Measurements from ENCODE around the gene PDCD11. TPM values are rescaled to one million over a fixed set of nuclear protein-coding genes. Genes with fewer than 3 reads are reported as not detected.

The PDCD11 gene
- total and polyA plus RNA-seq, 2 donors (not counting 1 experiment from before 2014, with no cell fraction given) = 10.0 to 34.0 TPM

DNA sequence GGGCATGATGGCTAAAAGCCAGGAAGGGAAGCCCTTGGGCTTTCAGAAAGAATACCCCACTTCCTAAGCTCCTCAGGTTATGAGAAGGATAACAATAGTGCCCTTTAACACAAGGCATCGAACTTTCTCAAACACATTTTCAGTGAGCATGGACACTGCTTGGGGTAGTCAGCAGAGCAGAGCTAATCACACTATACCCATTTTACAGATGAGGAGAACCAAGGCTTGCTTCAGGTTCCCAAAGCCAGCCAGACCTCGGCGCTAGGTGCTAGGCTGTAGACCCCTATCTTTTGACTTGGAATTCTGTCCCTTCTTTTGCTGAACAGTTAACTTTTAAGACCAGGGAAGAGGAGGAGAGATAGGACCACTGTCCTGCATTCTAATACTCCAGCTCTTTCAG is 98.9 kb downstream of the PDCD11 start:
- TF ChIP-seq EZH2 (IDR thresholded peaks at IDR 0.05; ENCODE audit: low read length, missing control alignments) = no peak
- TF ChIP-seq, protein P1, sequence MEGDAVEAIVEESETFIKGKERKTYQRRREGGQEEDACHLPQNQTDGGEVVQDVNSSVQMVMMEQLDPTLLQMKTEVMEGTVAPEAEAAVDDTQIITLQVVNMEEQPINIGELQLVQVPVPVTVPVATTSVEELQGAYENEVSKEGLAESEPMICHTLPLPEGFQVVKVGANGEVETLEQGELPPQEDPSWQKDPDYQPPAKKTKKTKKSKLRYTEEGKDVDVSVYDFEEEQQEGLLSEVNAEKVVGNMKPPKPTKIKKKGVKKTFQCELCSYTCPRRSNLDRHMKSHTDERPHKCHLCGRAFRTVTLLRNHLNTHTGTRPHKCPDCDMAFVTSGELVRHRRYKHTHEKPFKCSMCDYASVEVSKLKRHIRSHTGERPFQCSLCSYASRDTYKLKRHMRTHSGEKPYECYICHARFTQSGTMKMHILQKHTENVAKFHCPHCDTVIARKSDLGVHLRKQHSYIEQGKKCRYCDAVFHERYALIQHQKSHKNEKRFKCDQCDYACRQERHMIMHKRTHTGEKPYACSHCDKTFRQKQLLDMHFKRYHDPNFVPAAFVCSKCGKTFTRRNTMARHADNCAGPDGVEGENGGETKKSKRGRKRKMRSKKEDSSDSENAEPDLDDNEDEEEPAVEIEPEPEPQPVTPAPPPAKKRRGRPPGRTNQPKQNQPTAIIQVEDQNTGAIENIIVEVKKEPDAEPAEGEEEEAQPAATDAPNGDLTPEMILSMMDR (conservative IDR thresholded peaks at IDR 0.05 in 1 of 2, IDR thresholded peaks at IDR 0.05 in 1 of 2; ENCODE audit: low read depth in 1 of 2, low read length in 2 of 2) = no peak
- Histone ChIP-seq H2AFZ (ENCODE audit: low read length) (no peak overlapping the region), H3K4me1 (ENCODE audit: control insufficient read depth, extremely low read depth, insufficient read depth, low read length) (peaks cover 18% of the 10 kb centered on the region), H3K9me3 (ENCODE audit: control insufficient read depth, insufficient read depth, low read depth, low read length) (no peaks in the 10 kb centered on the region), H3K27me3 (ENCODE audit: control insufficient read depth, insufficient read depth, low read length) (peaks cover 50% of the 10 kb centered on the region), H4K20me1 (ENCODE audit: control insufficient read depth, extremely low read depth, insufficient read depth, low read length) (no peaks in the 10 kb centered on the region), H3K4me2 (ENCODE audit: extremely low read depth, insufficient read depth, low read length) (no peak overlapping the region), H3K79me2 (ENCODE audit: control insufficient read depth, insufficient read depth, low read length) (no peaks in the 10 kb centered on the region), H3K36me3 (ENCODE audit: control insufficient read depth, insufficient read depth, low read length) (no peaks in the 10 kb centered on the region), H3K27ac (ENCODE audit: insufficient read depth, low read length) (no peak overlapping the region), H3K4me3 (replicated peaks in 1 of 4; ENCODE audit: control extremely low read depth in 1 of 4, insufficient read depth in 1 of 4, low read depth in 3 of 4, low read length in 4 of 4) (no peak overlapping the region), H3K9ac (ENCODE audit: insufficient read depth, low read length) (no peak overlapping the region)
- no peak for DNase-seq (ENCODE audit: low read depth in 2 of 2)

Other genes with a start within 250 kb of the PDCD11 start
- 66.8 and 82.2 TPM in 2 replicates for gene NT5C2, start 203.4 kb upstream of the PDCD11 start, total RNA-seq
- 64.0 and 74.3 TPM in 2 replicates for gene NT5C2, start 203.4 kb upstream of the PDCD11 start, polyA plus RNA-seq
- 0.17 and 0.26 TPM in 2 replicates for gene RPEL1, start 150.7 kb upstream of the PDCD11 start, total RNA-seq
- gene RPEL1, start 150.7 kb upstream of the PDCD11 start, polyA plus RNA-seq = 0.09 and 0.18 TPM in 2 replicates
- gene INA, start 119.5 kb upstream of the PDCD11 start, total RNA-seq = under 0.01 and 0.50 TPM in 2 replicates
- 3.5 and 8.2 TPM in 2 replicates for gene INA, start 119.5 kb upstream of the PDCD11 start, polyA plus RNA-seq
- gene PCGF6, start 45.5 kb upstream of the PDCD11 start, total RNA-seq = 8.9 and 12.1 TPM in 2 replicates
- 13.2 and 13.3 TPM in 2 replicates for gene PCGF6, start 45.5 kb upstream of the PDCD11 start, polyA plus RNA-seq
- gene TAF5, start 28.6 kb upstream of the PDCD11 start, total RNA-seq = 3.0 and 4.1 TPM in 2 replicates
- gene TAF5, start 28.6 kb upstream of the PDCD11 start, polyA plus RNA-seq = 3.4 and 3.9 TPM in 2 replicates
- 148 and 155 TPM in 2 replicates for gene ATP5MK, start 151 bp upstream of the PDCD11 start, total RNA-seq
- 355 and 386 TPM in 2 replicates for gene ATP5MK, start 151 bp upstream of the PDCD11 start, polyA plus RNA-seq
- 31.6 and 35.8 TPM in 2 replicates for gene CALHM2, start 55.7 kb downstream of the PDCD11 start, total RNA-seq
- gene CALHM2, start 55.7 kb downstream of the PDCD11 start, polyA plus RNA-seq = 29.8 and 37.2 TPM in 2 replicates
- gene CALHM1, start 62.3 kb downstream of the PDCD11 start, total RNA-seq = not detected in 2 replicates
- not detected in 2 replicates for gene CALHM1, start 62.3 kb downstream of the PDCD11 start, polyA plus RNA-seq
- gene CALHM3, start 82.6 kb downstream of the PDCD11 start, total RNA-seq = not detected in 2 replicates
- not detected in 2 replicates for gene CALHM3, start 82.6 kb downstream of the PDCD11 start, polyA plus RNA-seq
- under 0.01 TPM in 1 of 2 replicates, not detected in the other for gene NEURL1, start 97.1 kb downstream of the PDCD11 start, total RNA-seq
- gene NEURL1, start 97.1 kb downstream of the PDCD11 start, polyA plus RNA-seq = 0.11 and 0.12 TPM in 2 replicates